ENCODE data around the gene TSSK6.

The TSSK6 gene
- 4.2 to 4.3 reads per million in 2 donors for total RNA-seq

DNA sequence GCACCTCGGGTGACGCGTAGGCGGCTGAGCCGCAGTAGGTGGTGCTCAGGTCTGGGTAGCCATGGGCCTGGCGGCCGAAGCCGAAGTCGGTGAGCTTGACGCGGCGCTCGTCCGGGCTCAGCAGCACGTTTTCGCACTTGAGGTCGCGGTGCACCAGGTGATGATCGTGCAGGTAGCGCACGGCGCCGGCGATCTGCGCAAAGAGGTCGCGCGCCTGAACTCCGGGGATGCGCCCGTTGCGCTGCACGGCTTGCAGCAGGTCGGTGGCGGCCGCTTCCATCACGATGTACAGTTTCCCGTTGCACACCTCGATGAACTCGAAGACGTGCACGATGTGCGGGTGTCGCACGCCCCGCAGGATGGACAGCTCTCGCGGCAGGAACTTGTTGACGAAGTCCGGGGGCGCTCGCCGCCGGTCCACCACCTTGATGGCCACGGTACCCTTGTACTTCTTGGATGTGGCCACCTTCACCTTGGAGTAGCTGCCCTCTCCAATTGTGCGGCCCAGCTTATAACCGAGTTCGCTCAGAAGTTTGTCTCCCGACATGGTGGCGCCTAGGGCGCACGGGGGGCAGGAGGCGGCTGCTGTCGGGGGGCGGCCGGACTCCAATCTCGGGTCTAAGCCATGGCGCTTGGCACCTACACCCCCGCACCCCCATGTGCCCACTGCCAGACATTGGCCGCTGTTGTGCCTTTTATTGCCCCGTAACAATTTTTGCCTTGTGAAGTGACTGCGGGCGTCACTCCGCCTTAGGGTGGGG lies at the start of gene TSSK6:
Gene TSSK6, minus strand, starts transcription at position 668 of the 761 bp plus-strand sequence. Its CDS starts 121 bp downstream, at position 547.
- DNase-seq: no peak

GRCh38 chr19:19563348-19563848 lies 48.0 kb upstream of the TSSK6 start:
- no peak for DNase-seq

GRCh38 chr19:19562665-19563347 lies 47.5 kb upstream of the TSSK6 start:
- no peak for DNase-seq

- DNase-seq: no peak
Measured at GRCh38 chr19:19561946-19562664, 46.8 kb upstream of the TSSK6 start.

DNA sequence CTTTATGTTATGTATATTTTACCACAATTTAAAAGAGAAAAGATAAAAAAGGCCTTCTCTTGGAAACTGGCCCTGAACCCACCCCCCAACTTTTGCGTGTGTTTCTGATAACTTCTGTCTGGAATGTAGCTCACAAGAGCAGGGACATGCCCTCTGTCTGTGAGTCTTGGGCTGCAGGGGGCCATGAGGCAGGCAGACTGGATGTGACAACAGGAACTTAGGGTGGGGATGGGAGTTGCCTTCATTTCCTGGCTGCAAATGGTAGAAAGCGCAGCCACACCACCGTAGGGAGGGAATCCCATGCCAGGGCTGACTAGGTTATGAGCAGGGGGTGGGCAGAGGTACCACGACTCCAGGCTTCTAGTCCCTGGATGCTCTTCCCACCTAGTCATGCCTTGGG lies 44.6 kb upstream of the TSSK6 start:
- no peak for DNase-seq

DNA sequence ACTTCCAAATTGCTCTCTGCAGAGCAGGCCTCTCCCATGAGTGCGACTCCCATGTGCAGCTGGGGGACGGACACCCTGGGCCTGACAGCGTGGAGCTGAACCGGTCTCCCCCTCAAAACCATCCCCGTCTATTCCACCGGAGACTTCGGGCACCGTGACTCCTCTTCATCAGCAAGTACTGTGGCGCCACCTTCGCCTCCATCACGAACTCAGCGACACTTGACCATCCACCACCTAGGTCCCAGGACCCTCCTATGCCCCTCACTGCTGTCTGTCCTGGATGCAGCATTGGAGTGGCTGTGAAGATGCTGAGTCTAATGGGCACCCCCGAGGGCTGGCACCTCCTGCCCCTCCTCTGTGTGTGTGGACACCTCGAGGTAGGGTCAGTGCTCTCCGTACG lies 43.3 kb upstream of the TSSK6 start:
- DNase-seq: no peak

GRCh38 chr19:19558055-19558454 lies 42.7 kb upstream of the TSSK6 start:
- DNase-seq: no peak

GRCh38 chr19:19554074-19555023 lies 39.0 kb upstream of the TSSK6 start:
- peak; percentile 60 for DNase-seq

- no peak for DNase-seq
Measured at GRCh38 chr19:19553670-19554069, 38.3 kb upstream of the TSSK6 start.

- DNase-seq: no peak
Measured at GRCh38 chr19:19552798-19553197, 37.5 kb upstream of the TSSK6 start.

GRCh38 chr19:19551853-19552192 lies 36.5 kb upstream of the TSSK6 start:
- DNase-seq: no peak

- no peak for DNase-seq
Measured at GRCh38 chr19:19550972-19551852, 35.9 kb upstream of the TSSK6 start.

GRCh38 chr19:19550485-19550929 lies 35.2 kb upstream of the TSSK6 start:
- DNase-seq: no peak

DNA sequence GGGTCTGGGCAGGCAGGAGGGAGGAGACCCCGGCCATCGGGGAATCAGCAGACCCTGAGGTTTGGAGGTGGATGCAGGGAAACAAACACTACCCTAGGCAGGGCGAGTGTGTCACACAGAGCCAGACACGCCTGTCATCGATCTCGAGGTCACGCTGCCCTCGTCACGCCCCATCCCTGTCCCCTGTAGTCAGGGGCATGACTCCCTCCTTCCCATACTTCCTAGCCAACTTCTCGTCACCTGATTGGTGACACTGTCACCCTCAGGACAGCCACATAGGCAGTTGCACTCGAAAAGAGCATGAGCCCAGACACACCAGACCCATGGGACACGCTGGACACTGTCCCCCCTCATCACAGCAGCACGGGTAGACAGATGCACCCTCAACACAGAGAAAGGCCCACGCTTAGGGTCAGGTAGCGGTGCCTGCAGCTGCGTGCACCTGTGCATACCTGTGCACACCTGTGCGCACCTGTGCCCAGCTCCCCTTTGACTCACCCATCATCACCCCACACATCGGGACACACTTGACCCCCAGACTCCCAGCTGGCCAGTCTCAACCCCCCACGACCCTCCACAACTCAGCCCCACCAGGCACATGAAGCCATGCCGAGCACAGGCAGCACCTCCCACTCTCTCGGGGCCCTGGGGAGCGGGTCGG lies 34.6 kb upstream of the TSSK6 start:
- no peak for DNase-seq

- no peak for DNase-seq
Measured at GRCh38 chr19:19548915-19549759, 33.8 kb upstream of the TSSK6 start.

- DNase-seq: no peak
Measured at GRCh38 chr19:19547674-19548336, 32.5 kb upstream of the TSSK6 start.

- DNase-seq: no peak
Measured at GRCh38 chr19:19546751-19547162, 31.4 kb upstream of the TSSK6 start.

GRCh38 chr19:19545707-19546106 lies 30.4 kb upstream of the TSSK6 start:
- DNase-seq: no peak

- no peak for DNase-seq
Measured at GRCh38 chr19:19544954-19545591, 29.7 kb upstream of the TSSK6 start.
